Liver (tissue), 9 donors: Measurements from ENCODE around the gene NFU1. TPM values are rescaled to one million over a fixed set of nuclear protein-coding genes. Genes with fewer than 3 reads are reported as not detected.

Experiments used
- DNase-seq: peaks from one replicate; pipeline ENCODE4 v3.0.0-alpha.2; 2017; ENCODE audit warnings: low spot score
- H3K27ac ChIP-seq, 2 donors: one replicate each; pipeline ENCODE4 v1.7.0; 2013; ENCODE audit warnings: inconsistent platforms in 2 of 2, low read length in 2 of 2, control low read depth in 1 of 2, low read depth in 1 of 2, mild to moderate bottlenecking in 1 of 2
- H3K27me3 ChIP-seq, 4 donors: one replicate each; pipeline versions ENCODE4 v1.6.1 to v1.7.0; 2013; ENCODE audit warnings: low read length in 3 of 4, inconsistent platforms in 1 of 4, mild to moderate bottlenecking in 1 of 4, moderate library complexity in 1 of 4; ENCODE audit not compliant: control insufficient read depth in 4 of 4, insufficient read depth in 4 of 4
- H3K36me3 ChIP-seq, 4 donors: one replicate each; pipeline versions ENCODE4 v1.6.1 to v1.7.0; 2013; ENCODE audit warnings: low read length in 3 of 4, mild to moderate bottlenecking in 3 of 4, low read depth in 1 of 4, moderate library complexity in 1 of 4; ENCODE audit not compliant: control insufficient read depth in 4 of 4, insufficient read depth in 3 of 4
- H3K4me1 ChIP-seq, 4 donors: one replicate each; pipeline versions ENCODE4 v1.6.1 to v1.7.0; 2013; ENCODE audit warnings: low read length in 3 of 4, mild to moderate bottlenecking in 3 of 4, moderate library complexity in 1 of 4; ENCODE audit not compliant: control insufficient read depth in 4 of 4, insufficient read depth in 4 of 4
- H3K4me3 ChIP-seq, 3 donors: one replicate each; pipeline versions ENCODE4 v1.6.1 to v1.7.0; 2013; ENCODE audit warnings: low read length in 3 of 3, control low read depth in 1 of 3, low read depth in 1 of 3, mild to moderate bottlenecking in 1 of 3
- H3K9ac ChIP-seq, 2 donors: one replicate each; pipeline ENCODE4 v1.7.0; 2013; ENCODE audit warnings: low read length in 2 of 2, mild to moderate bottlenecking in 2 of 2, moderate library complexity in 2 of 2, control low read depth in 1 of 2, low read depth in 1 of 2
- H3K9me3 ChIP-seq, 4 donors: one replicate each; pipeline versions ENCODE4 v1.6.1 to v1.7.0; 2013; ENCODE audit warnings: low read length in 3 of 4; ENCODE audit not compliant: control insufficient read depth in 4 of 4
- ATF3 ChIP-seq: IDR thresholded peaks from 2 replicates; pipeline ENCODE4 v1.6.1; 2016; ENCODE audit warnings: antibody characterized with exemption
- EGR1 ChIP-seq, 2 donors: IDR thresholded peaks; 2 replicates each; pipeline ENCODE4 v1.6.1; 2016 to 2018; ENCODE audit warnings: antibody characterized with exemption in 2 of 2, low read depth in 2 of 2
- FOXA1 ChIP-seq: IDR thresholded peaks from 2 replicates; pipeline ENCODE4 v1.6.1; 2016; ENCODE audit warnings: antibody characterized with exemption
- FOXA2 ChIP-seq: IDR thresholded peaks from 2 replicates; pipeline ENCODE4 v1.6.1; 2016; ENCODE audit warnings: antibody characterized with exemption
- HNF4A ChIP-seq, 2 donors: conservative IDR thresholded peaks; 2 replicates each; pipeline ENCODE4 v1.6.1; 2016; ENCODE audit warnings: antibody characterized with exemption in 2 of 2, mild to moderate bottlenecking in 2 of 2
- HNF4G ChIP-seq: IDR thresholded peaks from 2 replicates; pipeline ENCODE4 v1.6.1; 2016; ENCODE audit warnings: antibody characterized with exemption
- MAX ChIP-seq: IDR thresholded peaks from 2 replicates; pipeline ENCODE4 v1.6.1; 2016; ENCODE audit warnings: antibody characterized with exemption
- RAD21 ChIP-seq, 2 donors: IDR thresholded peaks; 2 replicates each; pipeline ENCODE4 v1.6.1; 2016; ENCODE audit warnings: antibody characterized with exemption in 2 of 2, mild to moderate bottlenecking in 2 of 2
- RXRA ChIP-seq, 2 donors: IDR thresholded peaks; 2 replicates each; pipeline ENCODE4 v1.6.1; 2017 to 2018; ENCODE audit warnings: antibody characterized with exemption in 2 of 2, mild to moderate bottlenecking in 1 of 2
- SP1 ChIP-seq: IDR thresholded peaks from 2 replicates; pipeline ENCODE4 v1.6.1; 2018; ENCODE audit warnings: antibody characterized with exemption, mild to moderate bottlenecking
- YY1 ChIP-seq: IDR thresholded peaks from 2 replicates; pipeline ENCODE4 v1.6.1; 2016; ENCODE audit warnings: antibody characterized with exemption, mild to moderate bottlenecking
- WGBS: extraction: QIAGEN DNeasy Blood & Tissue Kit; methylation state at CpG from one replicate; pipeline ENCODE4 v1.1.7; 2013; 5-methylcytosine and 5-hydroxymethylcytosine counted together
- polyA plus RNA-seq, 2 donors: library from polyadenylated mRNA; stranded (reverse) in 1 of 2; unstranded in 1 of 2; fragments of 200-250 nt in 1 of 2; fragments of >200 nt in 1 of 2; fragmentation: Nextera tagmentation in 1 of 2; extraction: Ambion mirVana in 1 of 2; gene quantifications; one replicate each; pipeline versions ENCODE4 v1.2.1 to v1.2.3, GENCODE V29; 2013 to 2015
- total RNA-seq, 2 donors: library from RNA; depleted of rRNA; stranded (reverse); fragments of >200 nt; gene quantifications; one replicate each; pipeline ENCODE4 v1.2.3, GENCODE V29; 2014
- donor health status: healthy.
- donor health status: healthy.
- donor health status: healthy.
- donor health status: healthy.
- donor health status: healthy.

Gene NFU1
- total and polyA plus RNA-seq, 4 donors = 7.4 to 37.4 (median 16.0) TPM

GRCh38 chr2:69387770-69388481, 49.3 kb downstream of the NFU1 start:
- Histone ChIP-seq H3K36me3 (no peaks in the 10 kb centered on the region), H3K27ac (peak overlapping the region; percentile 80), H3K9me3 (no peaks in the 10 kb centered on the region), H3K4me3 (peak overlapping the region; percentile 77 to 99 (median 90)), H3K27me3 (no peaks in the 10 kb centered on the region), H3K4me1 (peaks cover 5 to 19% (median 10%) of the 10 kb centered on the region in 4 donors), H3K9ac (peak overlapping the region in 1 of 2 donors; percentile 67)
- 85% methylated on average over 14 of the region's 14 CpGs for WGBS
- TF ChIP-seq RXRA (IDR thresholded peaks at IDR 0.05) = no peak
- TF ChIP-seq HNF4G = no peak
- TF ChIP-seq FOXA1 = no peak
- no peak for TF ChIP-seq HNF4A (conservative IDR thresholded peaks at IDR 0.05)
- TF ChIP-seq MAX = no peak
- TF ChIP-seq RAD21 (IDR thresholded peaks at IDR 0.05) = no peak
- no peak for TF ChIP-seq EGR1 (IDR thresholded peaks at IDR 0.05; ENCODE audit: low read depth in 2 of 2)
- no peak for TF ChIP-seq ATF3
- DNase-seq = no peak

- DNase-seq = peak; percentile 97
- Histone ChIP-seq H3K27ac (peak within 1 kb of the TSS; percentile 80), H3K27me3 (no peaks in the 10 kb centered on the region), H3K9me3 (no peaks in the 10 kb centered on the region), H3K4me1 (peaks cover 5 to 19% (median 10%) of the 10 kb centered on the region in 4 donors), H3K4me3 (peak within 1 kb of the TSS; percentile 77 to 99 (median 90)), H3K36me3 (no peaks in the 10 kb centered on the region), H3K9ac (peak within 1 kb of the TSS; percentile 52 to 78)
- TF ChIP-seq HNF4G = no peak
- no peak for TF ChIP-seq MAX
- TF ChIP-seq YY1 = peak; percentile 33
- peak in 1 of 2 donors; percentile 25 for TF ChIP-seq EGR1 (IDR thresholded peaks at IDR 0.05; ENCODE audit: low read depth in 2 of 2)
- TF ChIP-seq FOXA2 = no peak
- TF ChIP-seq SP1 = peak; percentile 40
- whole genome bisulfite sequencing = under 1% methylated on average over 97 of the region's 97 CpGs
These were observed 50.2 kb downstream of the NFU1 start, which contains the start of gene GFPT1 for GRCh38 chr2:69386789-69387734. GFPT1 (minus strand) TSS chr2:69387227; CDS start chr2:69387071, 156 bp downstream.

- TF ChIP-seq HNF4A (conservative IDR thresholded peaks at IDR 0.05) (no peak), YY1 (peak; percentile 54)
- no peak for DNase-seq
- peaks cover 5 to 19% (median 10%) of the 10 kb centered on the region in 4 donors for H3K4me1 ChIP-seq
- H3K9me3 ChIP-seq = no peaks in the 10 kb centered on the region
- H3K9ac ChIP-seq = peak overlapping the region in 1 of 2 donors; percentile 78
- WGBS = 10% methylated on average over 6 of the region's 6 CpGs
- no peaks in the 10 kb centered on the region for H3K36me3 ChIP-seq
- peak overlapping the region; percentile 80 for H3K27ac ChIP-seq
- H3K27me3 ChIP-seq = no peaks in the 10 kb centered on the region
- H3K4me3 ChIP-seq = peak overlapping the region; percentile 77 to 99 (median 90)
These were observed 50.9 kb downstream of the NFU1 start for GRCh38 chr2:69386360-69386759.
